Thyroid gland (tissue), 4 donors: ENCODE data around the gene CD160.

Experiments used
- CTCF ChIP-seq, 6 experiments: fragments of 200-600 bp in 3 of 6; fragments of 450-650 bp in 3 of 6; sonication (generic) in 3 of 6; IDR thresholded peaks; one replicate each; pipeline ENCODE4 v1.5.1; 2016 to 2019; ENCODE audit warnings: antibody characterized with exemption in 6 of 6, mild to moderate bottlenecking in 2 of 6, inconsistent platforms in 1 of 6, moderate library complexity in 1 of 6
- POLR2A ChIP-seq, 2 donors: fragments of 450-650 bp; IDR thresholded peaks; one replicate each; pipeline ENCODE4 v1.6.1; 2017; ENCODE audit warnings: antibody characterized with exemption in 2 of 2, mild to moderate bottlenecking in 2 of 2, moderate library complexity in 1 of 2

GRCh38 chr1:145710291-145711027, 8.8 kb upstream of the CD160 start:
- TF ChIP-seq CTCF (IDR thresholded peaks at IDR 0.05) (no peak), POLR2A (IDR thresholded peaks at IDR 0.05) (no peak)
